GM21717 (cell line): ENCODE results near the gene IL32.

ENCODE experiments used
- ATAC-seq: cut with Tn5 transposase; IDR thresholded peaks from one replicate; pipeline ENCODE4 v1.9.1; 2021; ENCODE audit warnings: mild to moderate bottlenecking, moderate library complexity; ENCODE audit not compliant: unreplicated experiment

IL32 gene

DNA sequence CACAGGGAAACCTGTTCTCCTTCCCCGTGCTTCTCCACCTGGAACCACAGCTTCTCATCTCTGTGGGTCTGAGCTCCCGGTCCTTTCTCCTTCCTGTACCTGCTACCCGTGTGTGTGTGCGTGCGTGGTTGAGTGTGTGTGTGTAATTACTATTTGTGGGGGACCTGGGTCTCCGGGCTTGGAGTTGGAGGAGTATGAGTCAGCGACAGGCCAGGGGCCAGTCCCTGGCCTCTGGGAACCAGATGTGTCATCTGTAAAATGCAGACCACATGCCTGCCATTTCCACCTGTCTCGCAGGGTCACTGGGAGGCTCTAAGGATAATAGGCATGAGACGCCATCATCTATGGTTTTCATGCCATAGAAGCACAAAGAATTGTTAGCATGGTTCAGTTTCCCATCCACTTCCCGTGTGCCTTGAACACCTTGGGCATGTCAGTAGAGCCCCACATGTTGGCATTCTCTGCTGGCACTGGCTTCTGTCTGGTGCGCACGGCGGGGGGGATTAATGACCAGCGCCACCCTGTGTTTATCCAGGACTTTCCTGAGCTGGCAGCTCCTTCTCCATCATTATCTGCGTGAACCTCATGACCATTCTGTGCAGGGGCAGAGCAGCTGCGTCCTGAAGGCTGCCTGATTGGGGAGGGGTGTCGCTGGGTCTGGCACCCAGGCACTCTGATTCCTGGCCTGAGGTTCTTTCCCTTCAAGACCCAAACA is 48.5 kb downstream of the IL32 start:
- ATAC-seq, result no peak

DNA sequence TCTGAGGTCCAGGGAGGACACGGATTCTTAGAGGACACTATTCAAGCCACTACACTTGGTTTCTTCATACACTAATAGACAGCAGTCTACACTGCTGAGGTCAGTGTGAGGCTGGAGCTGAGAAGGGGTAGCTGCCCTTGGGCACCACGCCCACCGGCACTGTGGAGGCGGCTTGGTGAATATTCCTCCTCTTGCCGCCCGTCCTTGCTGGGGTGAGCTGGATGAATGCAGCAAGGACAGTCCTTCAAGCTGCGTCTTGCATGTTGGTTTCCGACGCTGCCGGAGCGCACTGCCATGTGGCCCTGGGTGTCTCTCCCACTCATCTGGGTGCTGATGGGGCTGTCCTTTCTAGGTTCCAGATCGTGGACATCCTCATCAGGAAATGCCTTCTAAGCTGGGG is 49.6 kb downstream of the IL32 start:
- ATAC-seq, result no peak

DNA sequence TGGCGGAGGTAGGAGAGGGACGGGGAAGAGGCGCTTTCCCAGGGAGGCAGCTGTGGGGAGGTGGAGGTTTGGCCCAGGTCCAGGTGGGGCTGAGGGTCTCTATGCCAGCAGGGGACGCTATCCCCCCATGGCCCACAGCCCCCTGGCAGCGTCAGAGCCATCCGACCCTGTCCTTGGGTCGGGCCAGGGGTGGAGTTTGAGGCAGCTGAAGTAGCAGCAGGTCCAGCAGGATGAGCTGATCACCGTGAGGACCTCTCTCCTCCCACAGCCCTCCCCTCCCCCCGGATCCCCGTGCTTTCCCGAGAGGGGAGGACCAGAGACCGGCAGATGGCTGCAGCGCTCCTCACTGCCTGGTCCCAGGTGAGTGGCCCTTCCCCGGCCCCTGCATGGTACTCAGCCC is 50.1 kb downstream of the IL32 start:
- no peak for ATAC-seq

DNA sequence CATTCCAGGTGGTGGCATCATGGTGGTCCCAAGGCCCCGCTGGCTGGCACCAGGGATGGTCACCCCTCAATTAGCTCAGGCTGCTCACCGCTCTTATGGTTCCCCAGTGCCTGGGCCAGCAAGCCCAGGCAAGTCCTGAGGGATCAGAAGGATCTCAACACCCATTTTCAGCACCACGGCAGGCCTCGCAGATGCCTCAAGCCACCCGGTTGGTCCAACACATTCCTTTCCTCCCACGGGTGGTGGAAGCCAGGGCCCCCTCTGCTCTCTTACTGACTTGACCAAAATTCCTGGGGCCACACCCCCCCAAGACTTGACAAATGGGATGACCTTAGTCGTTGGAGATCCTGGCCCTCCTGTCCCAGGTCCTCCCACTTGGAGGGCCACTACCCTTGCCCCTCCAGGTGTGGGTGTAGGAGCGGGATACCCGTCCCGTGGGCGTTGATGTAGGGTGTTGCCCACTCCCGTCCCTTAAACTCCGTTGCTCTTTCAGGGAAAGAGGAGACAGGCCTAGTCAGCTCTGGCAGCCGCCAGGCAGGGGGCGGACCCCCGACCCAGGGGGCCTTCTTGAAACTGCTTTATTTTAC is 52.9 kb downstream of the IL32 start:
- ATAC-seq, result no peak

DNA sequence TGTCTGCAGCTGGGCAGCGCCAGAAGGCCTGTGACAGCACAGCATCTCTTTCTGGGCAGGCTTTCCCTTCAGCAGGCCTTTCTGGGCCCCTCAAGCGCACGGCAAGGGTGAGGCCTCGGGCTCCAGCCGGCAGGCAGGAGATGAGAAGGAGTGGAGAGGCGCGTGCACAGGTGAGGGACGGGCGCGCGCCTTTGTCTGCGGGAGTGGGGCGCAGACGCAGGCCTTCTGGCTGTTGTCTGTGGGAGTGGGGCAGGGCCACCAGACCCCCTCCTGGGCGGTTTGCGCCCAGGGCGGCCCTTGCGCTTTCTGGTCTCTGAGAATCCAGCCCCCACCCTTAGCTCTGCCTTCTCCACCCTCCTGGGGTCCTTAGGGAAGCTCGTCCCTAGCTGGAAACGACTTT is 53.4 kb downstream of the IL32 start:
- ATAC-seq, result no peak
